Measurements from ENCODE around the gene DPPA4.
A peak's percentile ranks its signal among the peaks of the same experiment; 100 is the strongest.
"Not testable (repeated sequence)": the region's sequence is repeated elsewhere in the genome, so short reads cannot be mapped to it uniquely, and the experiment has no call there.

The DPPA4 gene

GRCh38 chr3:109337393-109337792, at the start of gene DPPA4:
TSS of gene DPPA4 (minus strand) at chr3:109337546. CDS start at chr3:109337517, 29 bp downstream.
- DNase-seq = no peak

GRCh38 chr3:109385442-109386318, 48.3 kb upstream of the DPPA4 start:
- no peak for DNase-seq

- no peak for DNase-seq
Measured at GRCh38 chr3:109384164-109384563, 46.8 kb upstream of the DPPA4 start.

- peak; percentile 18 for DNase-seq
Measured at GRCh38 chr3:109382588-109382987, 45.2 kb upstream of the DPPA4 start.

- no peak for DNase-seq
Measured at GRCh38 chr3:109375975-109376374, 38.6 kb upstream of the DPPA4 start.

GRCh38 chr3:109374434-109374833, 37.1 kb upstream of the DPPA4 start:
- not testable (repeated sequence) for DNase-seq

- no peak for DNase-seq
Measured at GRCh38 chr3:109373933-109374332, 36.6 kb upstream of the DPPA4 start.

- DNase-seq = no peak
Measured at GRCh38 chr3:109372639-109373038, 35.3 kb upstream of the DPPA4 start.

- no peak for DNase-seq
Measured at GRCh38 chr3:109369510-109369909, 32.2 kb upstream of the DPPA4 start.

- DNase-seq = no peak
Measured at GRCh38 chr3:109364088-109364487, 26.7 kb upstream of the DPPA4 start.

- DNase-seq = no peak
Measured at GRCh38 chr3:109363634-109364033, 26.3 kb upstream of the DPPA4 start.

- DNase-seq = no peak
Measured at GRCh38 chr3:109362823-109363222, 25.5 kb upstream of the DPPA4 start.

GRCh38 chr3:109358809-109359208, 21.5 kb upstream of the DPPA4 start:
- DNase-seq = not testable (repeated sequence)

- DNase-seq = no peak
Measured at GRCh38 chr3:109356442-109357155, 19.3 kb upstream of the DPPA4 start.

- DNase-seq = no peak
Measured at GRCh38 chr3:109355625-109356441, 18.5 kb upstream of the DPPA4 start.

GRCh38 chr3:109353057-109353456, 15.7 kb upstream of the DPPA4 start:
- no peak for DNase-seq

- no peak for DNase-seq
Measured at GRCh38 chr3:109351231-109351630, 13.9 kb upstream of the DPPA4 start.

GRCh38 chr3:109346770-109347295, 9.5 kb upstream of the DPPA4 start:
- no peak for DNase-seq

GRCh38 chr3:109346099-109346498, 8.8 kb upstream of the DPPA4 start:
- DNase-seq = no peak

GRCh38 chr3:109339714-109340648, 2.6 kb upstream of the DPPA4 start:
- no peak for DNase-seq

- DNase-seq = no peak
Measured at GRCh38 chr3:109339197-109339596, 1.9 kb upstream of the DPPA4 start.

GRCh38 chr3:109338322-109338721, 976 bp upstream of the DPPA4 start:
- no peak for DNase-seq
